Measurements from ENCODE around the gene SLC5A9.

DNA sequence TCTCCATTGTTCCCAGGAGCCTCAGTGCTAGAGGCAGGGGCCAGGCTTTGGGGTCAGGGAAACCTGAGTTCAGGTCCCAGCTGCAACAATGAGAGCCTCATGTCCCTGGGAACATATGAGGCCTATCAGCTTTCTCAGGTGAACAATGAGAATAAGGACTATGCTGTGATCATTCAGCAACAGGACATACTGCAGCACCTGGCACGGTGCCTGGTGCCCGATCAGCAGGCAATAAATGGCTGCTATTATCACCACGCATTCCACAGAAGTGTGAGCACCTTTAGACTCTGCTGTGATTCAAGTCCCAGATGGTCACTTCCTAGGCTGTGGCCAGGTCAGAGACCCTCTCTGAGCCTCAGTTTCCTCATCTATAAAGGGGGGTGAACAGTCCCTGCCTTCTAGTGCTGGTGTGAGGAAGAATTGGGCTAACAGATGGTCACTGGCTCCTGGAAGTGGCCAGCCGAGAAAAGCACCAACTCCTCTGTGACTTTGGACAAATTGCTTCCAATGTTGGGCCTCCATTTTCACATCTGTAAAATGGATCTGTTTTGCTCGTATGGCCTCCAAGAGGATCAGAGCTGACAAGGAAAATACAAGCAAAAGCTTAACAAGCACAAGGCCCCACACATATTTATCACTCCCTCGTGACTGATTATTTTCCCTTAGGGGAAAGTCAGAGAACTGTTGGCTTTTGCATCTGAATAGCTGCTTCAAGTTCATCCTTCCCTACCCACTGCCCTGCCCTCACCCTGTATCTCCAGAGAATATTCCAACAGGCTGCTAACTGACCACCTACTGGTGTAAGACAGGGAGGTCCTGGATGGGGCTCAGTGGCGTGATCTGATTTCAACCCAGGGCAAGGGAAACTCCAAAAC, 1.1 kb downstream of the SLC5A9 start:
- TF ChIP-seq, protein P1, sequence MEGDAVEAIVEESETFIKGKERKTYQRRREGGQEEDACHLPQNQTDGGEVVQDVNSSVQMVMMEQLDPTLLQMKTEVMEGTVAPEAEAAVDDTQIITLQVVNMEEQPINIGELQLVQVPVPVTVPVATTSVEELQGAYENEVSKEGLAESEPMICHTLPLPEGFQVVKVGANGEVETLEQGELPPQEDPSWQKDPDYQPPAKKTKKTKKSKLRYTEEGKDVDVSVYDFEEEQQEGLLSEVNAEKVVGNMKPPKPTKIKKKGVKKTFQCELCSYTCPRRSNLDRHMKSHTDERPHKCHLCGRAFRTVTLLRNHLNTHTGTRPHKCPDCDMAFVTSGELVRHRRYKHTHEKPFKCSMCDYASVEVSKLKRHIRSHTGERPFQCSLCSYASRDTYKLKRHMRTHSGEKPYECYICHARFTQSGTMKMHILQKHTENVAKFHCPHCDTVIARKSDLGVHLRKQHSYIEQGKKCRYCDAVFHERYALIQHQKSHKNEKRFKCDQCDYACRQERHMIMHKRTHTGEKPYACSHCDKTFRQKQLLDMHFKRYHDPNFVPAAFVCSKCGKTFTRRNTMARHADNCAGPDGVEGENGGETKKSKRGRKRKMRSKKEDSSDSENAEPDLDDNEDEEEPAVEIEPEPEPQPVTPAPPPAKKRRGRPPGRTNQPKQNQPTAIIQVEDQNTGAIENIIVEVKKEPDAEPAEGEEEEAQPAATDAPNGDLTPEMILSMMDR (conservative IDR thresholded peaks at IDR 0.05) = no peak
- TF ChIP-seq ZFX (IDR thresholded peaks at IDR 0.05) = no peak
